C4-2B (cell line): ENCODE data around the gene TTC39B.
"Not testable (repeated sequence)": the region's sequence is repeated elsewhere in the genome, so short reads cannot be mapped to it uniquely, and the experiment has no call there.

ENCODE experiments used
- H3K27ac ChIP-seq: fragments of 450-650 bp; 2 replicates; pipeline ENCODE4 v1.5.1; 2017
- CTCF ChIP-seq: fragments of 450-650 bp; conservative IDR thresholded peaks from 2 replicates; pipeline ENCODE4 v1.5.1; 2017; ENCODE audit warnings: mild to moderate bottlenecking
- ZFX ChIP-seq: fragments of 450-650 bp; IDR thresholded peaks from 2 replicates; pipeline ENCODE4 v1.6.1; 2017

TTC39B gene

GRCh38 chr9:15344191-15344590, 37.2 kb upstream of the TTC39B start:
- TF ChIP-seq CTCF (no peak), ZFX (no peak)
- no peak overlapping the region for H3K27ac ChIP-seq

- H3K27ac ChIP-seq, result no peak overlapping the region
- no peak for TF ChIP-seq ZFX
- TF ChIP-seq CTCF, result no peak
Observed at GRCh38 chr9:15333376-15333881, 26.4 kb upstream of the TTC39B start.

GRCh38 chr9:15332939-15333338, 25.9 kb upstream of the TTC39B start:
- no peak overlapping the region for H3K27ac ChIP-seq
- TF ChIP-seq ZFX (no peak), CTCF (no peak)

GRCh38 chr9:15329539-15330109, 22.6 kb upstream of the TTC39B start:
- no peak for TF ChIP-seq CTCF
- no peak for TF ChIP-seq ZFX

GRCh38 chr9:15328946-15329345, 21.9 kb upstream of the TTC39B start:
- TF ChIP-seq ZFX (no peak), CTCF (no peak)
- no peak overlapping the region for H3K27ac ChIP-seq

More at GRCh38 chr9:15329539-15330109, 22.6 kb upstream of the TTC39B start:
- H3K27ac ChIP-seq, result no peak overlapping the region

GRCh38 chr9:15322695-15323094, 15.7 kb upstream of the TTC39B start:
- not testable (repeated sequence) for H3K27ac ChIP-seq

- H3K27ac ChIP-seq, result not testable (repeated sequence)
Observed at GRCh38 chr9:15319661-15320060, 12.6 kb upstream of the TTC39B start.

- TF ChIP-seq CTCF (no peak), ZFX (no peak)
Observed at GRCh38 chr9:15317836-15318235, 10.8 kb upstream of the TTC39B start.

GRCh38 chr9:15311607-15312006, 4.6 kb upstream of the TTC39B start:
- no peak overlapping the region for H3K27ac ChIP-seq
- TF ChIP-seq ZFX (no peak), CTCF (no peak)

More at GRCh38 chr9:15317836-15318235, 10.8 kb upstream of the TTC39B start:
- H3K27ac ChIP-seq, result no peak overlapping the region
